CD4-positive, CD25-positive, alpha-beta regulatory T cell (primary cell): Measurements from ENCODE around the gene TNRC18. TPM values are rescaled to one million over a fixed set of nuclear protein-coding genes. Genes with fewer than 3 reads are reported as not detected.
"Not testable (repeated sequence)": the region's sequence is repeated elsewhere in the genome, so short reads cannot be mapped to it uniquely, and the experiment has no call there.

Source experiments
- ATAC-seq, 2 donors: fragments of 150-1000 bp; cut with Tn5 transposase; one replicate each; pipeline ENCODE4 v1.10.0; 2021; ENCODE audit warnings: low read depth in 2 of 2, moderate number of reproducible peaks in 2 of 2, moderate library complexity in 1 of 2
- DNase-seq, 3 donors: peaks; one replicate each; pipeline versions ENCODE4 v3.0.0 to v3.0.0-alpha.2; 2012 to 2022; ENCODE audit warnings: mixed read lengths in 1 of 3
- H3K27ac ChIP-seq: one replicate; pipeline ENCODE4 v1.7.0; 2013; ENCODE audit warnings: mild to moderate bottlenecking, low read length; ENCODE audit not compliant: insufficient read depth, poor library complexity, severe bottlenecking
- H3K27me3 ChIP-seq: one replicate; pipeline ENCODE4 v1.7.0; 2013; ENCODE audit warnings: low read length; ENCODE audit not compliant: control insufficient read depth, insufficient read depth
- H3K36me3 ChIP-seq: one replicate; pipeline ENCODE4 v1.7.0; 2013; ENCODE audit warnings: mild to moderate bottlenecking, low read length, moderate library complexity; ENCODE audit not compliant: control insufficient read depth, insufficient read depth
- H3K4me1 ChIP-seq: 2 replicates; pipeline ENCODE4 v1.7.0; 2013; ENCODE audit warnings: mild to moderate bottlenecking, low read length; ENCODE audit not compliant: insufficient read depth, control insufficient read depth, poor library complexity, severe bottlenecking
- H3K4me3 ChIP-seq: one replicate; pipeline ENCODE4 v1.7.0; 2013; ENCODE audit warnings: low read depth, mild to moderate bottlenecking, low read length, moderate library complexity
- H3K9me3 ChIP-seq, 2 experiments: 1 replicate in 1 of 2; 2 replicates in 1 of 2; pipeline ENCODE4 v1.7.0; 2013; ENCODE audit warnings: low read length in 2 of 2, mild to moderate bottlenecking in 1 of 2, moderate library complexity in 1 of 2; ENCODE audit not compliant: control insufficient read depth in 2 of 2
- H3K27ac Mint-ChIP-seq, 3 donors: one replicate each; pipeline ENCODE4 v1.8.0; 2020 to 2022; ENCODE audit warnings: mild to moderate bottlenecking in 3 of 3, mixed read lengths in 3 of 3, moderate library complexity in 2 of 3
- H3K27me3 Mint-ChIP-seq: one replicate; pipeline ENCODE4 v1.8.0; 2022; ENCODE audit warnings: mild to moderate bottlenecking, mixed read lengths
- H3K36me3 Mint-ChIP-seq: one replicate; pipeline ENCODE4 v1.8.0; 2020; ENCODE audit warnings: mixed read lengths
- H3K4me1 Mint-ChIP-seq, 4 donors: one replicate each; pipeline ENCODE4 v1.8.0; 2020 to 2022; ENCODE audit warnings: mixed read lengths in 4 of 4, mild to moderate bottlenecking in 1 of 4
- H3K4me3 Mint-ChIP-seq, 4 donors: one replicate each; pipeline ENCODE4 v1.8.0; 2020 to 2022; ENCODE audit warnings: mild to moderate bottlenecking in 4 of 4, mixed read lengths in 4 of 4, moderate library complexity in 3 of 4
- H3K9me3 Mint-ChIP-seq, 7 donors: one replicate each; pipeline ENCODE4 v1.8.0; 2020 to 2022; ENCODE audit warnings: mixed read lengths in 7 of 7, mild to moderate bottlenecking in 3 of 7, moderate library complexity in 2 of 7
- polyA plus RNA-seq, 4 donors: library from polyadenylated mRNA; unstranded; fragments of 300-500 nt; fragmentation: Illumina TruSeq; gene quantifications; one replicate each; pipeline ENCODE4 v1.2.3, GENCODE V29; 2021
- total RNA-seq: library from RNA; stranded (reverse); gene quantifications from one replicate; pipeline ENCODE4 v1.2.3, GENCODE V29; 2022

The TNRC18 gene
- total and polyA plus RNA-seq, 5 donors from 2014 or later: 0.17 to 80.1 (median 0.60) TPM

- Histone ChIP-seq H3K27ac (no peak overlapping the region), H3K4me3 (no peak overlapping the region), H3K27me3 (no peaks in the 10 kb centered on the region), H3K36me3 (no peaks in the 10 kb centered on the region), H3K4me1 (no peaks in the 10 kb centered on the region), H3K9me3 (no peaks in the 10 kb centered on the region)
- Mint-ChIP-seq H3K4me1 (no peaks in the 10 kb centered on the region), H3K9me3 (no peaks in the 10 kb centered on the region), H3K27me3 (peaks cover 19% of the 10 kb centered on the region), H3K36me3 (no peaks in the 10 kb centered on the region), H3K4me3 (no peak overlapping the region), H3K27ac (no peak overlapping the region)
- no peak for DNase-seq
- ATAC-seq: no peak
Measured at GRCh38 chr7:5276611-5277010, 147.0 kb downstream of the TNRC18 start.

GRCh38 chr7:5276123-5276522 lies 147.5 kb downstream of the TNRC18 start:
- H3K4me1 Mint-ChIP-seq, H3K9me3 ChIP-seq, H3K27ac ChIP-seq, H3K9me3 Mint-ChIP-seq, H3K27ac Mint-ChIP-seq, H3K4me3 ChIP-seq, H3K36me3 Mint-ChIP-seq, ATAC-seq, H3K4me3 Mint-ChIP-seq, DNase-seq, H3K4me1 ChIP-seq, H3K36me3 ChIP-seq, H3K27me3 ChIP-seq: not testable (repeated sequence)
- peaks cover 14% of the 10 kb centered on the region for H3K27me3 Mint-ChIP-seq

- not testable (repeated sequence) for H3K4me3 ChIP-seq, H3K36me3 Mint-ChIP-seq, H3K27me3 Mint-ChIP-seq, H3K27ac Mint-ChIP-seq, ATAC-seq, H3K36me3 ChIP-seq, H3K27ac ChIP-seq, H3K4me1 ChIP-seq, DNase-seq, H3K9me3 Mint-ChIP-seq, H3K27me3 ChIP-seq, H3K4me3 Mint-ChIP-seq, H3K9me3 ChIP-seq, H3K4me1 Mint-ChIP-seq
Measured at GRCh38 chr7:5275510-5275909, 148.1 kb downstream of the TNRC18 start.

GRCh38 chr7:5274985-5275431 lies 148.6 kb downstream of the TNRC18 start:
- ATAC-seq, H3K9me3 ChIP-seq, H3K36me3 Mint-ChIP-seq, H3K9me3 Mint-ChIP-seq, H3K27me3 Mint-ChIP-seq, H3K36me3 ChIP-seq, H3K4me1 Mint-ChIP-seq, DNase-seq, H3K4me1 ChIP-seq, H3K27me3 ChIP-seq, H3K27ac Mint-ChIP-seq, H3K4me3 ChIP-seq, H3K27ac ChIP-seq: not testable (repeated sequence)
- peak overlapping the region in 1 of 4 donors; percentile 27 for H3K4me3 Mint-ChIP-seq

GRCh38 chr7:5274441-5274840 lies 149.2 kb downstream of the TNRC18 start:
- ATAC-seq (no peak), DNase-seq (no peak)
- Histone ChIP-seq H3K4me3 (no peak overlapping the region), H3K9me3 (no peaks in the 10 kb centered on the region), H3K36me3 (no peaks in the 10 kb centered on the region), H3K4me1 (no peaks in the 10 kb centered on the region), H3K27ac (no peak overlapping the region), H3K27me3 (no peaks in the 10 kb centered on the region)
- Mint-ChIP-seq H3K4me1 (no peaks in the 10 kb centered on the region), H3K9me3 (peaks cover 0 to 3% (median 0%) of the 10 kb centered on the region in 7 donors), H3K36me3 (no peaks in the 10 kb centered on the region), H3K27ac (no peak overlapping the region), H3K27me3 (peaks cover 7% of the 10 kb centered on the region), H3K4me3 (no peak overlapping the region)

- H3K4me3 Mint-ChIP-seq, H3K27ac Mint-ChIP-seq, H3K27me3 Mint-ChIP-seq, H3K27ac ChIP-seq, H3K4me1 ChIP-seq, H3K4me1 Mint-ChIP-seq, H3K4me3 ChIP-seq, H3K27me3 ChIP-seq, DNase-seq, H3K9me3 Mint-ChIP-seq, H3K36me3 Mint-ChIP-seq, H3K9me3 ChIP-seq, H3K36me3 ChIP-seq, ATAC-seq: not testable (repeated sequence)
Measured at GRCh38 chr7:5273831-5274405, 149.7 kb downstream of the TNRC18 start.

GRCh38 chr7:5270788-5271187 lies 152.8 kb downstream of the TNRC18 start:
- DNase-seq (no peak), ATAC-seq (no peak)
- no peak overlapping the region for H3K4me3 Mint-ChIP-seq
- Histone ChIP-seq H3K9me3 (no peaks in the 10 kb centered on the region), H3K36me3 (no peaks in the 10 kb centered on the region), H3K27ac (no peak overlapping the region), H3K4me1 (no peaks in the 10 kb centered on the region), H3K27me3 (no peaks in the 10 kb centered on the region), H3K4me3 (no peak overlapping the region)
- H3K9me3 Mint-ChIP-seq: peaks cover 0 to 3% (median 0%) of the 10 kb centered on the region in 7 donors
- no peaks in the 10 kb centered on the region for H3K36me3 Mint-ChIP-seq
- no peak overlapping the region for H3K27ac Mint-ChIP-seq
- no peaks in the 10 kb centered on the region for H3K4me1 Mint-ChIP-seq
- no peaks in the 10 kb centered on the region for H3K27me3 Mint-ChIP-seq

- not testable (repeated sequence) for H3K4me1 ChIP-seq, H3K36me3 Mint-ChIP-seq, DNase-seq, H3K27me3 ChIP-seq, H3K36me3 ChIP-seq, H3K27me3 Mint-ChIP-seq, H3K27ac ChIP-seq, ATAC-seq, H3K4me3 ChIP-seq, H3K27ac Mint-ChIP-seq, H3K4me1 Mint-ChIP-seq, H3K9me3 Mint-ChIP-seq, H3K9me3 ChIP-seq, H3K4me3 Mint-ChIP-seq
Measured at GRCh38 chr7:5269992-5270657, 153.5 kb downstream of the TNRC18 start.
